ENCODE measurements around the gene MMD2.

DNA sequence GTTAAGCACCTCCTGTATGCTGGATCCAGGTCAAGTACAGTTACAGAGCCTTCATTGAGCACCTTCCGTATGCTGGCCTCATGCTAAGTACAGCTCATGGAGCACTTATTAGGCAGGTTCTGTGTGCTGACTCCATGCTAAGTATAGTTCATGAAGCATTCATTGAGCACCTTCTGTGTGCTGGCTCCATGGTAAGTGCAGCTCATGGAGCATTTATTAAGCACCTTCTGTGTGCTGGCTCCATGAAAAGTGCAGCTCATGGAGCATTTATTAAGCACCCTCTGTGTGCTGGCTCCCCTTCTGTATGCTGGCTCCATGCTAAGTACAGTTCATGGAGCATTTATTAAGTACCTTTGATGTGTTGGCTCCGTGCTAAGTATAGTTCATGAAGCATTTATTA, 30.5 kb downstream of the MMD2 start:
- TF ChIP-seq EZH2 (IDR thresholded peaks at IDR 0.05; ENCODE audit: borderline replicate concordance, low read depth, low read length, severe bottlenecking) (no peak), CTCF (IDR thresholded peaks at IDR 0.05; ENCODE audit: extremely low read depth in 1 of 2, insufficient read depth in 1 of 2, low read depth in 1 of 2, low read length in 2 of 2) (no peak)
- TF ChIP-seq, protein P1, sequence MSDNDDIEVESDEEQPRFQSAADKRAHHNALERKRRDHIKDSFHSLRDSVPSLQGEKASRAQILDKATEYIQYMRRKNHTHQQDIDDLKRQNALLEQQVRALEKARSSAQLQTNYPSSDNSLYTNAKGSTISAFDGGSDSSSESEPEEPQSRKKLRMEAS (IDR thresholded peaks at IDR 0.05; ENCODE audit: insufficient read depth, insufficient read length), result no peak
